HepG2 (cell line): Measurements from ENCODE around the gene COX7A2L. TPM values are rescaled to one million over a fixed set of nuclear protein-coding genes. Genes with fewer than 3 reads are reported as not detected.

Source experiments
- ADNP ChIP-seq: sonication (generic); formaldehyde crosslinking; IDR thresholded peaks from 2 replicates; pipeline ENCODE4 v1.4.0; 2020; ENCODE audit warnings: missing genetic modification reagents
- CENPBD1 ChIP-seq: sonication (generic); formaldehyde crosslinking; IDR thresholded peaks from 2 replicates; pipeline ENCODE4 v1.8.0; 2022; ENCODE audit warnings: missing genetic modification reagents, low read depth, mild to moderate bottlenecking, borderline replicate concordance
- CHD2 ChIP-seq: IDR thresholded peaks from 2 replicates; pipeline ENCODE4 v1.6.1; 2011; ENCODE audit warnings: low read depth, low read length, improper control_type of control experiment
- HHEX ChIP-seq: IDR thresholded peaks from 2 replicates; pipeline ENCODE4 v1.6.1; 2016; ENCODE audit warnings: control low read depth
- MAFF ChIP-seq: IDR thresholded peaks from 2 replicates; pipeline ENCODE4 v1.6.1; 2011; ENCODE audit warnings: low read depth, low read length, improper control_type of control experiment
- MBD4 ChIP-seq: IDR thresholded peaks from 2 replicates; pipeline ENCODE4 v1.6.1; 2012; ENCODE audit warnings: low read length, inconsistent platforms, borderline replicate concordance
- NCOA2 ChIP-seq: sonication (generic); formaldehyde crosslinking; IDR thresholded peaks from 2 replicates; pipeline ENCODE4 v1.8.0; 2022; ENCODE audit warnings: inconsistent platforms
- PAF1 ChIP-seq: IDR thresholded peaks from 2 replicates; pipeline ENCODE4 v1.6.1; 2016; ENCODE audit warnings: missing genetic modification reagents, missing compliant biosample characterization
- PBX2 ChIP-seq: IDR thresholded peaks from 2 replicates; pipeline ENCODE4 v1.6.1; 2016; ENCODE audit warnings: control low read depth
- RFXANK ChIP-seq: IDR thresholded peaks from 2 replicates; pipeline ENCODE4 v1.6.1; 2016
- SIX1 ChIP-seq: sonication (generic); formaldehyde crosslinking; IDR thresholded peaks from 2 replicates; pipeline ENCODE4 v1.4.0; 2020; ENCODE audit warnings: missing genetic modification reagents, borderline replicate concordance
- SMARCE1 ChIP-seq: fragments of 450-650 bp; IDR thresholded peaks from 2 replicates; pipeline ENCODE4 v1.6.1; 2017; ENCODE audit warnings: borderline replicate concordance
- SMC3 ChIP-seq: IDR thresholded peaks from 2 replicates; pipeline ENCODE4 v1.6.1; 2011; ENCODE audit warnings: low read length, improper control_type of control experiment
- TRIM24 ChIP-seq: sonication (generic); formaldehyde crosslinking; IDR thresholded peaks from 2 replicates; pipeline ENCODE4 v1.8.0; 2022; ENCODE audit warnings: mild to moderate bottlenecking, missing genetic modification reagents
- ZBTB43 ChIP-seq: sonication (generic); formaldehyde crosslinking; conservative IDR thresholded peaks from 2 replicates; pipeline ENCODE4 v1.4.0; 2020; ENCODE audit warnings: missing genetic modification reagents
- ZEB1 ChIP-seq: IDR thresholded peaks from 2 replicates; pipeline ENCODE4 v1.6.1; 2012; ENCODE audit warnings: mild to moderate bottlenecking, low read depth, inconsistent platforms; ENCODE audit not compliant: insufficient replicate concordance
- ZMYM3 ChIP-seq: sonication (generic); formaldehyde crosslinking; IDR thresholded peaks from 2 replicates; pipeline ENCODE4 v1.5.1; 2020; ENCODE audit warnings: mild to moderate bottlenecking, missing genetic modification reagents
- ZNF10 ChIP-seq: sonication (generic); formaldehyde crosslinking; IDR thresholded peaks from 2 replicates; pipeline ENCODE4 v1.4.0; 2020; ENCODE audit warnings: mild to moderate bottlenecking, low read depth, missing genetic modification reagents, borderline replicate concordance
- ZNF124 ChIP-seq: sonication (generic); formaldehyde crosslinking; IDR thresholded peaks from 2 replicates; pipeline ENCODE4 v1.4.0; 2020; ENCODE audit warnings: missing genetic modification reagents
- ZNF414 ChIP-seq: sonication (generic); formaldehyde crosslinking; IDR thresholded peaks from 2 replicates; pipeline ENCODE4 v1.5.0; 2020; ENCODE audit warnings: missing genetic modification reagents
- ZNF556 ChIP-seq: sonication (generic); formaldehyde crosslinking; IDR thresholded peaks from 2 replicates; pipeline ENCODE4 v1.4.0; 2020; ENCODE audit warnings: mild to moderate bottlenecking, missing genetic modification reagents, borderline replicate concordance
- ZNF713 ChIP-seq: sonication (generic); formaldehyde crosslinking; IDR thresholded peaks from 2 replicates; pipeline ENCODE4 v1.4.0; 2020; ENCODE audit warnings: mild to moderate bottlenecking, missing genetic modification reagents
- polyA plus RNA-seq, 8 experiments: library from polyadenylated mRNA; depleted of rRNA in 3 of 8; stranded (reverse) in 7 of 8; unstranded in 1 of 8; fragments of >200 nt; fragmentation: Illumina TruSeq in 4 of 8; extraction: Trizol in 4 of 8; gene quantifications; 2 replicates each; pipeline versions ENCODE4 v1.2.1 to v1.2.3, GENCODE V29; 2011 to 2016; ENCODE audit warnings: low read depth in 4 of 8, missing spikeins in 1 of 8, mixed read lengths in 1 of 8; ENCODE audit not compliant: insufficient read depth in 1 of 8
- total RNA-seq, 5 experiments: library from RNA; depleted of rRNA; stranded (reverse); fragments of >200 nt; fragmentation: Illumina TruSeq; extraction: Trizol; gene quantifications; 2 replicates each; pipeline ENCODE4 v1.2.3, GENCODE V29; 2016; ENCODE audit warnings: low read depth in 1 of 5
- TF ChIP-seq, protein P1 (sequence below): sonication (generic); formaldehyde crosslinking; conservative IDR thresholded peaks from 2 replicates; pipeline ENCODE4 v1.8.1; 2023; ENCODE audit warnings: missing genetic modification reagents
- TF ChIP-seq, protein P2 (sequence below): sonication (generic); formaldehyde crosslinking; IDR thresholded peaks from 2 replicates; pipeline ENCODE4 v1.4.0; 2020; ENCODE audit warnings: missing genetic modification reagents, mild to moderate bottlenecking, borderline replicate concordance

COX7A2L gene
- total and polyA plus RNA-seq, 2 of the 13 experiments (the other 11 are each of a cell fraction or from before 2014, with no cell fraction given), result 155 to 201 TPM

GRCh38 chr2:42338567-42339190, 22.3 kb downstream of the COX7A2L start (continued):
- TF ChIP-seq, protein P1, sequence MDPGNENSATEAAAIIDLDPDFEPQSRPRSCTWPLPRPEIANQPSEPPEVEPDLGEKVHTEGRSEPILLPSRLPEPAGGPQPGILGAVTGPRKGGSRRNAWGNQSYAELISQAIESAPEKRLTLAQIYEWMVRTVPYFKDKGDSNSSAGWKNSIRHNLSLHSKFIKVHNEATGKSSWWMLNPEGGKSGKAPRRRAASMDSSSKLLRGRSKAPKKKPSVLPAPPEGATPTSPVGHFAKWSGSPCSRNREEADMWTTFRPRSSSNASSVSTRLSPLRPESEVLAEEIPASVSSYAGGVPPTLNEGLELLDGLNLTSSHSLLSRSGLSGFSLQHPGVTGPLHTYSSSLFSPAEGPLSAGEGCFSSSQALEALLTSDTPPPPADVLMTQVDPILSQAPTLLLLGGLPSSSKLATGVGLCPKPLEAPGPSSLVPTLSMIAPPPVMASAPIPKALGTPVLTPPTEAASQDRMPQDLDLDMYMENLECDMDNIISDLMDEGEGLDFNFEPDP (CRISPR knock-in tag), result no peak
- TF ChIP-seq PAF1 (CRISPR knock-in tag), result peak; percentile 74
- TF ChIP-seq ADNP (CRISPR knock-in tag), result no peak
- no peak for TF ChIP-seq NCOA2 (CRISPR knock-in tag)
- no peak for TF ChIP-seq ZNF713 (CRISPR knock-in tag)
- TF ChIP-seq HHEX (CRISPR knock-in tag), result no peak
- TF ChIP-seq MBD4, result peak; percentile 46; the same call in 1 of the 2 replicates
- TF ChIP-seq MAFF, result no peak
- no peak for TF ChIP-seq CHD2
- no peak for TF ChIP-seq TRIM24 (CRISPR knock-in tag)
- TF ChIP-seq ZNF10 (CRISPR knock-in tag), result no peak
- TF ChIP-seq, protein P2, sequence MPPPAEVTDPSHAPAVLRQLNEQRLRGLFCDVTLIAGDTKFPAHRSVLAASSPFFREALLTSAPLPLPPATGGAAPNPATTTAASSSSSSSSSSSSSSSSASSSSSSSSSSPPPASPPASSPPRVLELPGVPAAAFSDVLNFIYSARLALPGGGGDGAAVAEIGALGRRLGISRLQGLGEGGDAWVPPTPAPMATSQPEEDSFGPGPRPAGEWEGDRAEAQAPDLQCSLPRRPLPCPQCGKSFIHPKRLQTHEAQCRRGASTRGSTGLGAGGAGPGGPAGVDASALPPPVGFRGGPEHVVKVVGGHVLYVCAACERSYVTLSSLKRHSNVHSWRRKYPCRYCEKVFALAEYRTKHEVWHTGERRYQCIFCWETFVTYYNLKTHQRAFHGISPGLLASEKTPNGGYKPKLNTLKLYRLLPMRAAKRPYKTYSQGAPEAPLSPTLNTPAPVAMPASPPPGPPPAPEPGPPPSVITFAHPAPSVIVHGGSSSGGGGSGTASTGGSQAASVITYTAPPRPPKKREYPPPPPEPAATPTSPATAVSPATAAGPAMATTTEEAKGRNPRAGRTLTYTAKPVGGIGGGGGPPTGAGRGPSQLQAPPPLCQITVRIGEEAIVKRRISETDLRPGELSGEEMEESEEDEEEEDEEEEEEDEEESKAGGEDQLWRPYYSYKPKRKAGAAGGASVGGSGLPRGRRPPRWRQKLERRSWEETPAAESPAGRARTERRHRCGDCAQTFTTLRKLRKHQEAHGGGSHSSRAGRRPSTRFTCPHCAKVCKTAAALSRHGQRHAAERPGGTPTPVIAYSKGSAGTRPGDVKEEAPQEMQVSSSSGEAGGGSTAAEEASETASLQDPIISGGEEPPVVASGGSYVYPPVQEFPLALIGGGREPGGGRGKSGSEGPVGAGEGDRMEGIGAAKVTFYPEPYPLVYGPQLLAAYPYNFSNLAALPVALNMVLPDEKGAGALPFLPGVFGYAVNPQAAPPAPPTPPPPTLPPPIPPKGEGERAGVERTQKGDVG, result no peak
- no peak for TF ChIP-seq RFXANK (CRISPR knock-in tag)
- 0 out of 2 replicates have a peak, but pooled peaks have one; percentile 12 for TF ChIP-seq ZBTB43 (CRISPR knock-in tag)
- TF ChIP-seq ZNF124 (CRISPR knock-in tag), result no peak
- no peak for TF ChIP-seq PBX2
- 0 out of 2 replicates have a peak, but pooled peaks have one; percentile 10 for TF ChIP-seq ZNF556 (CRISPR knock-in tag)
- no peak for TF ChIP-seq SMARCE1
- TF ChIP-seq SMC3, result no peak
- no peak for TF ChIP-seq ZMYM3
- TF ChIP-seq ZNF414, result no peak
- TF ChIP-seq ZEB1, result peak; percentile 13
- no peak for TF ChIP-seq SIX1 (CRISPR knock-in tag)
- no peak for TF ChIP-seq CENPBD1
